K562 (cell line): Measurements from ENCODE around the gene FAM199X.

ENCODE experiments used
- BHLHE40 ChIP-seq: IDR thresholded peaks from 2 replicates; pipeline ENCODE4 v1.6.1; 2011; ENCODE audit warnings: low read length, improper control_type of control experiment
- NONO ChIP-seq, 2 experiments: fragments of 200-400 bp in 1 of 2; fragments of 450-650 bp in 1 of 2; formaldehyde crosslinking in 1 of 2; IDR thresholded peaks; 2 replicates each; pipeline ENCODE4 v1.6.1; 2017; ENCODE audit warnings: low read depth in 2 of 2, mild to moderate bottlenecking in 2 of 2, moderate library complexity in 2 of 2, low read length in 1 of 2
- THRAP3 ChIP-seq: fragments of 450-650 bp; IDR thresholded peaks from 2 replicates; pipeline ENCODE4 v1.6.1; 2016; ENCODE audit warnings: mild to moderate bottlenecking, inconsistent platforms, borderline replicate concordance
- ZFPM2 ChIP-seq: fragments of 250-450 bp; sonication (Bioruptor Pico); IDR thresholded peaks from 2 replicates; pipeline ENCODE4 v1.5.1; 2022; ENCODE audit warnings: mild to moderate bottlenecking
- ZNF354B ChIP-seq: fragments of 250-450 bp; sonication (Bioruptor Pico); IDR thresholded peaks from 2 replicates; pipeline ENCODE4 v1.4.0; 2020
- ZNF589 ChIP-seq: fragments of 200-800 bp; sonication (Bioruptor generic); IDR thresholded peaks from 2 replicates; pipeline ENCODE4 v1.6.1; 2016; ENCODE audit warnings: low read depth, missing genetic modification characterization, missing compliant biosample characterization
- TF ChIP-seq, protein P1 (sequence below): sonication (generic); formaldehyde crosslinking; IDR thresholded peaks from 2 replicates; pipeline ENCODE4 v1.5.0; 2020; ENCODE audit warnings: missing genetic modification reagents
- TF ChIP-seq, protein P2 (sequence below), 3 experiments: IDR thresholded peaks in 2 of 3; conservative IDR thresholded peaks in 1 of 3; 2 replicates each; pipeline ENCODE4 v1.5.1; 2011 to 2012; ENCODE audit warnings: low read length in 3 of 3, mild to moderate bottlenecking in 3 of 3, control low read depth in 2 of 3, improper control_type of control experiment in 1 of 3, inconsistent platforms in 1 of 3, low read depth in 1 of 3, mixed read lengths in 1 of 3, moderate library complexity in 1 of 3; ENCODE audit not compliant: insufficient read depth in 2 of 3

DNA sequence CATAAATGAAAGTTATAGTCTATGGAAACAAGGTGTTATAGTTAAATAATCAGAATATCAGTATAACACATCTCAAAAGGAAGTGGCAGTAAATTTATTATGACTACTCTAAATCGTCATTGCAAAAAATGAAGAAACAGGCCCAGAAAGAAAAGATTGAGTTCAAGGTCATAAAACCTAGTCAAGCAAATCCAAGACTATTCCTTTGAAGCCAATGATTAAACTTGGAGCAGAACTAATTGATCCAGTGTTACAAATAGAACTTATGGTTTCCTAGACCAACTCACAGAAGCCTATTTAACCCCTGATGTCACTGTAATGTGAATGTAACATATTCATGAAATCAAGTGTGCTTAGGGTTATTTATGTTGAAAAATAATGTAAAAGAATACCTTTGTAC is 1.9 kb downstream of the FAM199X start:
- TF ChIP-seq, protein P1, sequence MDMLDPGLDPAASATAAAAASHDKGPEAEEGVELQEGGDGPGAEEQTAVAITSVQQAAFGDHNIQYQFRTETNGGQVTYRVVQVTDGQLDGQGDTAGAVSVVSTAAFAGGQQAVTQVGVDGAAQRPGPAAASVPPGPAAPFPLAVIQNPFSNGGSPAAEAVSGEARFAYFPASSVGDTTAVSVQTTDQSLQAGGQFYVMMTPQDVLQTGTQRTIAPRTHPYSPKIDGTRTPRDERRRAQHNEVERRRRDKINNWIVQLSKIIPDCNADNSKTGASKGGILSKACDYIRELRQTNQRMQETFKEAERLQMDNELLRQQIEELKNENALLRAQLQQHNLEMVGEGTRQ (CRISPR knock-in tag), result no peak
- TF ChIP-seq ZFPM2 (no peak), NONO (IDR thresholded peaks at IDR 0.05; ENCODE audit: low read depth in 2 of 2, low read length in 1 of 2) (no peak), THRAP3 (no peak), ZNF354B (CRISPR knock-in tag) (no peak), BHLHE40 (no peak), ZNF589 (CRISPR knock-in tag) (no peak)
- TF ChIP-seq, protein P2, sequence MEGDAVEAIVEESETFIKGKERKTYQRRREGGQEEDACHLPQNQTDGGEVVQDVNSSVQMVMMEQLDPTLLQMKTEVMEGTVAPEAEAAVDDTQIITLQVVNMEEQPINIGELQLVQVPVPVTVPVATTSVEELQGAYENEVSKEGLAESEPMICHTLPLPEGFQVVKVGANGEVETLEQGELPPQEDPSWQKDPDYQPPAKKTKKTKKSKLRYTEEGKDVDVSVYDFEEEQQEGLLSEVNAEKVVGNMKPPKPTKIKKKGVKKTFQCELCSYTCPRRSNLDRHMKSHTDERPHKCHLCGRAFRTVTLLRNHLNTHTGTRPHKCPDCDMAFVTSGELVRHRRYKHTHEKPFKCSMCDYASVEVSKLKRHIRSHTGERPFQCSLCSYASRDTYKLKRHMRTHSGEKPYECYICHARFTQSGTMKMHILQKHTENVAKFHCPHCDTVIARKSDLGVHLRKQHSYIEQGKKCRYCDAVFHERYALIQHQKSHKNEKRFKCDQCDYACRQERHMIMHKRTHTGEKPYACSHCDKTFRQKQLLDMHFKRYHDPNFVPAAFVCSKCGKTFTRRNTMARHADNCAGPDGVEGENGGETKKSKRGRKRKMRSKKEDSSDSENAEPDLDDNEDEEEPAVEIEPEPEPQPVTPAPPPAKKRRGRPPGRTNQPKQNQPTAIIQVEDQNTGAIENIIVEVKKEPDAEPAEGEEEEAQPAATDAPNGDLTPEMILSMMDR (IDR thresholded peaks at IDR 0.05 in 2 of 3, conservative IDR thresholded peaks at IDR 0.05 in 1 of 3; ENCODE audit: insufficient read depth in 2 of 3, low read depth in 1 of 3, low read length in 3 of 3), result no peak
